H1 (cell line): Measurements from ENCODE around the gene SCAMP3. TPM values are rescaled to one million over a fixed set of nuclear protein-coding genes. Genes with fewer than 3 reads are reported as not detected.

Source experiments
- CTCF ChIA-PET: fragments of 300-600 bp; sonication (Branson Sonifier 250); formaldehyde crosslinking; loops from one replicate; lab custom pipeline; 2021; ENCODE audit not compliant: partially characterized antibody; lab: Charles Lee
- POLR2A ChIA-PET: fragments of 300-600 bp; sonication (Branson Sonifier 250); formaldehyde crosslinking; loops from one replicate; lab custom pipeline; 2021; ENCODE audit warnings: inconsistent platforms; ENCODE audit not compliant: partially characterized antibody; lab: Charles Lee
- DNase-seq, 2 experiments: peaks; one replicate each; pipeline versions ENCODE4 v3.0.0 to v3.0.0-alpha.2; 2010 to 2022; ENCODE audit warnings: low spot score in 2 of 2, low read depth in 1 of 2, mixed read lengths in 1 of 2
- FAIRE-seq: peaks from 2 replicates; lab custom pipeline; 2011; peaks lifted over from hg19 to GRCh38; lab: Jason Lieb, UNC
- H2AFZ ChIP-seq: 2 replicates; pipeline ENCODE4 v1.8.1; 2012; ENCODE audit warnings: low read length, inconsistent platforms
- H2AK5ac ChIP-seq: 2 replicates; pipeline ENCODE4 v1.6.1; 2013; ENCODE audit warnings: low read depth, low read length
- H2BK120ac ChIP-seq: replicated peaks from 2 replicates; pipeline ENCODE3; 2013; ENCODE audit warnings: low read depth, low read length, inconsistent platforms
- H2BK12ac ChIP-seq: 2 replicates; pipeline ENCODE4 v1.6.1; 2013; ENCODE audit warnings: low read depth, low read length
- H2BK15ac ChIP-seq: 2 replicates; pipeline ENCODE4 v1.6.1; 2013; ENCODE audit warnings: low read length
- H2BK20ac ChIP-seq: 2 replicates; pipeline ENCODE4 v1.6.1; 2013; ENCODE audit warnings: low read length
- H2BK5ac ChIP-seq: 2 replicates; pipeline ENCODE4 v1.6.1; 2013; ENCODE audit warnings: low read depth, low read length
- H3K14ac ChIP-seq: 2 replicates; pipeline ENCODE4 v1.6.1; 2013; ENCODE audit warnings: inconsistent platforms; ENCODE audit not compliant: insufficient read length
- H3K18ac ChIP-seq: 2 replicates; pipeline ENCODE4 v1.6.1; 2013; ENCODE audit warnings: low read length; ENCODE audit errors: extremely low read depth
- H3K23ac ChIP-seq: 2 replicates; pipeline ENCODE4 v1.6.1; 2013; ENCODE audit warnings: inconsistent platforms; ENCODE audit not compliant: insufficient read length
- H3K23me2 ChIP-seq: 2 replicates; pipeline ENCODE4 v1.6.1; 2013; ENCODE audit warnings: low read depth, low read length
- H3K27ac ChIP-seq: 2 replicates; pipeline ENCODE4 v1.6.1; 2011; ENCODE audit warnings: low read depth, low read length, inconsistent platforms
- H3K27me3 ChIP-seq, 4 experiments: replicated peaks in 1 of 4; 1 replicate in 1 of 4; 2 replicates in 3 of 4; pipeline versions ENCODE4 v1.6.1 to v1.8.1; 2011 to 2013; ENCODE audit warnings: low read length in 3 of 4, mild to moderate bottlenecking in 3 of 4, inconsistent platforms in 2 of 4, mixed read lengths in 2 of 4, moderate library complexity in 1 of 4; ENCODE audit not compliant: control insufficient read depth in 3 of 4, insufficient read depth in 3 of 4; ENCODE audit errors: extremely low read depth in 1 of 4
- H3K36me3 ChIP-seq, 4 experiments: 2 replicates each; pipeline versions ENCODE4 v1.6.1 to v1.8.1; 2011 to 2013; ENCODE audit warnings: mild to moderate bottlenecking in 4 of 4, low read length in 3 of 4, moderate library complexity in 2 of 4, control low read depth in 1 of 4, inconsistent platforms in 1 of 4; ENCODE audit not compliant: insufficient read depth in 4 of 4, control insufficient read depth in 2 of 4
- H3K4ac ChIP-seq: replicated peaks from 2 replicates; pipeline ENCODE3; 2013; ENCODE audit warnings: low read length, low read depth, mixed read lengths, inconsistent platforms; ENCODE audit not compliant: insufficient read length
- H3K4me1 ChIP-seq, 4 experiments: replicated peaks in 1 of 4; 1 replicate in 1 of 4; 2 replicates in 3 of 4; pipeline versions ENCODE4 v1.6.1 to v1.8.1; 2011 to 2013; ENCODE audit warnings: low read length in 3 of 4, inconsistent platforms in 2 of 4, mixed read lengths in 1 of 4; ENCODE audit not compliant: insufficient read depth in 4 of 4, control insufficient read depth in 3 of 4
- H3K4me2 ChIP-seq, 2 experiments: 2 replicates each; pipeline versions ENCODE4 v1.6.1 to v1.8.1; 2011 to 2013; ENCODE audit warnings: low read depth in 2 of 2, low read length in 2 of 2, control low read depth in 1 of 2, inconsistent platforms in 1 of 2, mild to moderate bottlenecking in 1 of 2; ENCODE audit not compliant: insufficient read depth in 1 of 2
- H3K4me3 ChIP-seq, 4 experiments: fragments of 200-600, 300-600 bp in 1 of 4; sonication (generic), shearing (Covaris generic), sonication (Bioruptor Twin) in 1 of 4; 2 replicates each; pipeline versions ENCODE4 v1.5.1 to v1.8.1; 2011 to 2016; ENCODE audit warnings: low read length in 4 of 4, low read depth in 3 of 4, control low read depth in 2 of 4, inconsistent platforms in 2 of 4, mild to moderate bottlenecking in 2 of 4, mixed read lengths in 1 of 4, moderate library complexity in 1 of 4; ENCODE audit not compliant: insufficient read depth in 2 of 4; ENCODE audit errors: extremely low read depth in 1 of 4
- H3K56ac ChIP-seq: replicated peaks from 2 replicates; pipeline ENCODE3; 2013; ENCODE audit warnings: low read depth, mild to moderate bottlenecking, mixed read lengths, low read length, inconsistent platforms; ENCODE audit not compliant: insufficient read length
- H3K79me1 ChIP-seq: 2 replicates; pipeline ENCODE4 v1.6.1; 2013; ENCODE audit warnings: low read depth, low read length, control low read depth
- H3K79me2 ChIP-seq, 2 experiments: 2 replicates each; pipeline versions ENCODE4 v1.6.1 to v1.8.1; 2012 to 2013; ENCODE audit warnings: low read length in 2 of 2, mild to moderate bottlenecking in 2 of 2, inconsistent platforms in 1 of 2; ENCODE audit not compliant: insufficient read depth in 2 of 2, control insufficient read depth in 1 of 2
- H3K9ac ChIP-seq, 4 experiments: replicated peaks in 1 of 4; 1 replicate in 1 of 4; 2 replicates in 3 of 4; pipeline versions ENCODE4 v1.6.1 to v1.8.1; 2011 to 2013; ENCODE audit warnings: low read depth in 3 of 4, low read length in 3 of 4, control low read depth in 2 of 4, mild to moderate bottlenecking in 2 of 4, moderate library complexity in 2 of 4, inconsistent platforms in 1 of 4; ENCODE audit errors: extremely low read depth in 1 of 4
- H3K9me3 ChIP-seq, 2 experiments: 2 replicates each; pipeline versions ENCODE4 v1.6.1 to v1.8.1; 2012 to 2013; ENCODE audit warnings: mild to moderate bottlenecking in 2 of 2, moderate library complexity in 2 of 2, control low read depth in 1 of 2, inconsistent platforms in 1 of 2, low read depth in 1 of 2, low read length in 1 of 2, mixed read lengths in 1 of 2; ENCODE audit not compliant: insufficient read depth in 2 of 2
- H4K20me1 ChIP-seq, 2 experiments: replicated peaks in 1 of 2; 2 replicates each; pipeline versions ENCODE3 to v1.8.1; 2011 to 2013; ENCODE audit warnings: inconsistent platforms in 2 of 2, low read length in 2 of 2, mild to moderate bottlenecking in 1 of 2; ENCODE audit not compliant: insufficient read depth in 2 of 2, control insufficient read depth in 1 of 2
- H4K5ac ChIP-seq: 2 replicates; pipeline ENCODE4 v1.6.1; 2013; ENCODE audit warnings: low read length, low read depth, mixed read lengths, inconsistent platforms; ENCODE audit not compliant: insufficient read length
- H4K8ac ChIP-seq: 2 replicates; pipeline ENCODE4 v1.8.0; 2013; ENCODE audit warnings: mild to moderate bottlenecking, moderate library complexity, low read length, inconsistent platforms; ENCODE audit not compliant: insufficient read depth; ENCODE audit errors: extremely low read depth
- H4K91ac ChIP-seq: replicated peaks from 2 replicates; pipeline ENCODE3; 2013; ENCODE audit warnings: low read length, mixed read lengths, inconsistent platforms; ENCODE audit not compliant: insufficient read length
- CTBP2 ChIP-seq: IDR thresholded peaks from 2 replicates; pipeline ENCODE4 v1.7.0; 2011; ENCODE audit warnings: borderline replicate concordance, mild to moderate bottlenecking, moderate library complexity, mixed read lengths, low read length; ENCODE audit not compliant: insufficient read depth, insufficient read length
- WGBS, 2 experiments: shearing (Covaris generic) in 1 of 2; methylation state at CpG; one replicate each; pipeline versions ENCODE4 v1.1.6 to v1.1.7; 2013 to 2015; ENCODE audit warnings: low lambda C conversion rate in 2 of 2, mixed read lengths in 2 of 2, inconsistent platforms in 1 of 2, low coverage in 1 of 2, missing lambda C conversion rate in 1 of 2; ENCODE audit not compliant: insufficient replicate concordance in 2 of 2, insufficient coverage in 1 of 2, insufficient read length in 1 of 2; ENCODE audit errors: extremely low coverage in 1 of 2, missing lambda C conversion rate in 1 of 2; 5-methylcytosine and 5-hydroxymethylcytosine counted together
- polyA plus RNA-seq, 7 experiments: library from polyadenylated mRNA; depleted of rRNA in 3 of 7; stranded (reverse) in 5 of 7; unstranded in 2 of 7; fragments of >200 nt in 5 of 7; fragments of 200-250 nt in 2 of 7; gene quantifications; 1 replicate in 5 of 7; 2 replicates in 1 of 7; 4 replicates in 1 of 7; pipeline versions ENCODE4 v1.2.1 to v1.2.3, GENCODE V29; 2011 to 2013; ENCODE audit warnings: missing spikeins in 2 of 7, mixed read lengths in 2 of 7
- total RNA-seq: library from RNA; stranded (reverse); fragmentation: NEBNext Ultra II Directional; extraction: Animal tissue kit (Norgen Biotek cat#: 25700); gene quantifications from 2 replicates; pipeline ENCODE4 v1.2.1, GENCODE V29; 2021
- TF ChIP-seq, protein P1 (sequence below): IDR thresholded peaks from 2 replicates; pipeline ENCODE4 v1.6.1; 2011; ENCODE audit warnings: low read length, improper control_type of control experiment

Gene SCAMP3
- total and polyA plus RNA-seq, 2 of the 8 experiments (the other 6 are each of a cell fraction or from before 2014, with no cell fraction given) = 48.9 to 143 TPM

DNA sequence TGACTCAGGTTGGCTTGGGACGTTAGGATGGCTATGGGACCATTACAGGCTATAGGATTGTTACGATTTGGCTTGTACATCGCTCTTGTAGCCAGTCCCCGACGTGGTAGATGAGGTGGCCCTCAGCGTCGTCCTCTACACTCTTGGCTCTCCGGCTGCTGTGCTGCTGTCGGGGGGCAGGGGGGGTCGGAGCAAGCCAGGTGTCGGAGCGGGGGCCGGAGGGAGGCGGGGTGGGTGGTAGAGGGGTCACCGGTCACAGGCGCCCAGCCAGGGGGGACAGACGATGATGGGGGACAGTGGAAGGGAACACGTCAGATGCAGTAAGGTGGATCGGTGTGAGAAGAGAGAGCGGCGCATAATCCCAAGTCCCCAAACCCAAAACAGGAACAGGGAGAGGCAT is 6.5 kb upstream of the SCAMP3 start:
- H2BK120ac ChIP-seq = no peak overlapping the region
- H3K79me2 ChIP-seq = peaks cover 10 to 25% of the 10 kb centered on the region in 2 experiments
- H3K9me3 ChIP-seq = no peaks in the 10 kb centered on the region
- no peak overlapping the region for H3K4me3 ChIP-seq
- H3K56ac ChIP-seq = no peak overlapping the region
- H3K4ac ChIP-seq = no peak overlapping the region
- CTCF ChIA-PET = interaction anchor here (2.2 to 4.5 kb wide), 2 partner anchors 10 to 17 kb away, joined by 8 to 61 read pairs; no protein-coding TSS in a partner anchor
- H3K23me2 ChIP-seq = 0 out of 2 replicates have a peak, but pooled peaks cover 7% of the 10 kb centered on the region
- H3K9ac ChIP-seq = no peak overlapping the region
- no peak overlapping the region for H4K8ac ChIP-seq
- no peak overlapping the region for H2BK15ac ChIP-seq
- H3K36me3 ChIP-seq = peaks cover 47 to 78% (median 68%) of the 10 kb centered on the region in 4 experiments
- FAIRE-seq (no peak), DNase-seq (no peak)
- no peak overlapping the region for H2BK20ac ChIP-seq
- no peak overlapping the region for H3K14ac ChIP-seq
- H3K79me1 ChIP-seq = no peaks in the 10 kb centered on the region; the same call in none of the 2 replicates
- peaks cover 7 to 12% of the 10 kb centered on the region in 2 experiments for H4K20me1 ChIP-seq
- no peak overlapping the region for H3K18ac ChIP-seq
- H3K23ac ChIP-seq = no peak overlapping the region
- no peak overlapping the region for H4K91ac ChIP-seq
- no peak overlapping the region for H3K4me2 ChIP-seq
- H2BK5ac ChIP-seq = no peak overlapping the region
- POLR2A ChIA-PET = interaction anchor here (0.9 to 7.5 kb wide), 4 partner anchors 7 to 63 kb away, joined by 3 to 87 read pairs (median 7); partner anchors contain the start of genes ENTREP3 and SCAMP3
- WGBS, 2 experiments = 91% methylated on average over 15 of the region's 21 CpGs; no CpG with 5 or more reads in 1 of the 2 experiments
- H3K4me1 ChIP-seq = peaks cover 0 to 8% (median under 1%) of the 10 kb centered on the region in 4 experiments; a peak in 4 of 7 replicates
- H3K27ac ChIP-seq = no peak overlapping the region
- no peaks in the 10 kb centered on the region for H3K27me3 ChIP-seq
- no peak overlapping the region for H2AFZ ChIP-seq
- no peak overlapping the region for H2BK12ac ChIP-seq
- H2AK5ac ChIP-seq = no peak overlapping the region
- H4K5ac ChIP-seq = no peak overlapping the region
- TF ChIP-seq CTBP2 = no peak
- TF ChIP-seq, protein P1, sequence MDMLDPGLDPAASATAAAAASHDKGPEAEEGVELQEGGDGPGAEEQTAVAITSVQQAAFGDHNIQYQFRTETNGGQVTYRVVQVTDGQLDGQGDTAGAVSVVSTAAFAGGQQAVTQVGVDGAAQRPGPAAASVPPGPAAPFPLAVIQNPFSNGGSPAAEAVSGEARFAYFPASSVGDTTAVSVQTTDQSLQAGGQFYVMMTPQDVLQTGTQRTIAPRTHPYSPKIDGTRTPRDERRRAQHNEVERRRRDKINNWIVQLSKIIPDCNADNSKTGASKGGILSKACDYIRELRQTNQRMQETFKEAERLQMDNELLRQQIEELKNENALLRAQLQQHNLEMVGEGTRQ = no peak
